Ectodermal cell (in vitro differentiated cells): ENCODE results near the gene MOB2.

Source experiments
- H3K27ac ChIP-seq: 2 replicates; pipeline ENCODE4 v1.7.0; 2013; ENCODE audit warnings: mild to moderate bottlenecking, low read depth, low read length; ENCODE audit not compliant: insufficient read depth, poor library complexity, severe bottlenecking
- H3K27me3 ChIP-seq: 2 replicates; pipeline ENCODE4 v1.7.0; 2013; ENCODE audit warnings: mild to moderate bottlenecking, low read length; ENCODE audit not compliant: insufficient read depth, control insufficient read depth, poor library complexity, severe bottlenecking
- H3K36me3 ChIP-seq: one replicate; pipeline ENCODE4 v1.7.0; 2013; ENCODE audit warnings: low read length; ENCODE audit not compliant: control insufficient read depth, insufficient read depth
- H3K4me1 ChIP-seq: one replicate; pipeline ENCODE4 v1.7.0; 2013; ENCODE audit warnings: low read length; ENCODE audit not compliant: control insufficient read depth, insufficient read depth
- H3K4me3 ChIP-seq: 2 replicates; pipeline ENCODE4 v1.7.0; 2013; ENCODE audit warnings: low read depth, low read length, control low read depth; ENCODE audit not compliant: insufficient read depth
- H3K9me3 ChIP-seq: 2 replicates; pipeline ENCODE4 v1.7.0; 2013; ENCODE audit warnings: mild to moderate bottlenecking, low read length, moderate library complexity; ENCODE audit not compliant: control insufficient read depth
- WGBS, 2 experiments: methylation state at CpG; one replicate each; pipeline ENCODE4 v1.1.7; 2013; ENCODE audit warnings: missing lambda C conversion rate in 2 of 2; 5-methylcytosine and 5-hydroxymethylcytosine counted together

MOB2 gene

DNA sequence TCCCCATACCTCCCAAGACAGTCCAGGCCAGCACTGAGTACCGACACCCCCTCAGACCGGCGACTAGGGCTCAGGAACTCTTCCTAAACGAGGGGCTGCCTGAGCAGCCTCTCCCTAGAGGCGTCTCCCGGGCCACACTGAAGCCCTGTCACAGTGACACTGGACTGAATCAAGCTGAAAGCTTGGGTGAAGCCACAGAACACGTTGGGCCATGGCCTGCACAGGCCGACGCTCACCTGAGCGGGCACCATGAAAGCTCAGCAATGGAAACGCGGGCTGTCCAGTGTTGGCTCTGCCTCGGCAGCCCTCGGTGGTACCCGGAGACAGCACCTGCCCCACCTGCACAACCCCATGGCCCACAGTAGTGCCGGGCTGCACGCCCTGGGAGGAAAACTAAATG, 42.7 kb upstream of the MOB2 start:
- H3K27me3 ChIP-seq = no peaks in the 10 kb centered on the region
- no peaks in the 10 kb centered on the region for H3K4me1 ChIP-seq
- no peak overlapping the region for H3K27ac ChIP-seq
- H3K4me3 ChIP-seq = no peak overlapping the region
- 94 to 95% methylated on average over 17 of the region's 17 CpGs for WGBS, 2 experiments
- no peaks in the 10 kb centered on the region for H3K9me3 ChIP-seq
- no peaks in the 10 kb centered on the region for H3K36me3 ChIP-seq

DNA sequence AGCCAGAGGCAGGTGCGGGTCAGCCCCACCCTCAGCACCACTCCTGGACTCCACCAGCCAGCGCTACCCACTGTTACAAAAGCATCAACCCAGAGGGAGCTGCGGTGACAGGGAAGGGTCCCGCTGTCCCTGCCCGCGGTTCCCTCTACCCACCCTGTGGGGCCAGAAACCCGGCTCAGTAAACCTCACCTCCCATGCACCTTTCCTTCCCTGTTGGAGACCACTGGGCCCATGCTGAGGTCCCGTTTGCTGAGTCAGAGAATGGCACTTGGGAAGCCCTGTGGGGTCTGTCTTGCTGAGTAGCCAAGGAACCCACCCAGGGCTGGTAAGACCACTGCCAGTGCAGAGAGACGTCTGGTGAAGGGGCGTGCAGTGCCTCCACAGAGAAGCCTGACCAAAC, 42.1 kb upstream of the MOB2 start:
- Histone ChIP-seq H3K4me3 (no peak overlapping the region), H3K27me3 (no peaks in the 10 kb centered on the region), H3K27ac (no peak overlapping the region), H3K36me3 (no peaks in the 10 kb centered on the region), H3K9me3 (no peaks in the 10 kb centered on the region), H3K4me1 (no peaks in the 10 kb centered on the region)
- 90 to 91% methylated on average over 10 of the region's 10 CpGs for WGBS, 2 experiments

DNA sequence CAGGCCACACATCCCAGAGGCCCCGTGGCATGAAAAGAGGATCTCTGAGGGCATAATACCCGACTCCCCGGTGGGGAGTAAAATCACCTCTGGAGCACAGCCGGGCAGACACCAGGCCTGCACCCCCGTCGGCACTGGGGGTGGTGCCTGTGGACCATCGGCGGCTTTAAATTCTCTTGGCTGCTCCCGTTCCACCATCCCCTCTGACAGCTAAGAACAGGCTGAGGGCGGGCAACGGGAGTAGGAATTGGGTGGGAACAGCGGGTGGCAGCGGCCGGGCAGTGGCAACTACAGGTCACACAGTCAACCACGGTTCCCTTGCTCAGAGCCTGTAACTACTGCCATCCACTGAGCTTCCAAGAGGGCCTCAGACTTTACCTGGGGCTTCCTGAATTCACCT, 40.2 kb upstream of the MOB2 start:
- WGBS, 2 experiments = 88 to 93% methylated on average over 15 of the region's 15 CpGs
- Histone ChIP-seq H3K27me3 (no peaks in the 10 kb centered on the region), H3K4me3 (no peak overlapping the region), H3K36me3 (no peaks in the 10 kb centered on the region), H3K9me3 (no peaks in the 10 kb centered on the region), H3K4me1 (no peaks in the 10 kb centered on the region), H3K27ac (no peak overlapping the region)

DNA sequence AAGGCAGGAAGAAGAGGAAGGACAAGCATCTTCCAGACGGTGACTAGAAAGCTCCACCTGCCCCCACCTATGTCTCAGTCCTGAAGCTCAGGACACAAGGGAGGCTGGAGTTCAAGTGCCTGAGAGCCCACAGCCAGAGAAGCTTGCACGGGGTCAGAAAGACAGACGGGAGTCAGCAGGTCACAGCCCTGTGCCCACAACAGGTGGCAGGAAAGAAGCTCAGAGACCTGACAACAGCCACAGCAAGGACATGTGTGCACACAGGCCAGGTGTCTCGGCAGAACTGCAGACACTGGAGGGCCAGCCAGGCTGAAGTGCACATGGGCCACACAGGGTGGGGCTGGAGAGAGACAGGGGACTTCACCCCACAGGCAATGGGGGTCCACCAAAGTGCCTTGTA, 37.2 kb upstream of the MOB2 start:
- Histone ChIP-seq H3K4me3 (no peak overlapping the region), H3K4me1 (no peaks in the 10 kb centered on the region), H3K36me3 (no peaks in the 10 kb centered on the region), H3K9me3 (no peaks in the 10 kb centered on the region), H3K27me3 (no peaks in the 10 kb centered on the region), H3K27ac (no peak overlapping the region)
- WGBS, 2 experiments = 91 to 96% methylated on average over 4 of the region's 4 CpGs

DNA sequence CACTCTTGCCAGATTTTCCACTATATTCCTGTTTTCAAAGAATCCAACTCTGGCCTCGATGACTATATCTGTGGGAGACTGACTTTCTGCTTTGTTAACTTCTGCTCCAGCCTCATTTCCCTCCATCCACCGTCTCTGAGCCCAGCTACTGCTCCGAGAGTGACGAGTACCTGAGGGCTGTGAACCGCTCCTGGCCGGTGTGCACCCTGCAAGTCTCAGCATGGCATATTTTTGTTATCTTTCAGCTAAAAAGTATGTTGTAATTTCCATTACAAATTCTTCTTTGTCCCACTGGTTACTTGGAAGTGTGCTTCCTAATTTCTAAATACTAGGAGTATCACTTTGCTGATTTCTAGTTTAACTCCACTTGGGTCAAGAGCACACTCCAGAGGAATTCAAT, 36.5 kb upstream of the MOB2 start:
- Histone ChIP-seq H3K4me3 (no peak overlapping the region), H3K27me3 (no peaks in the 10 kb centered on the region), H3K27ac (no peak overlapping the region), H3K9me3 (no peaks in the 10 kb centered on the region), H3K4me1 (no peaks in the 10 kb centered on the region), H3K36me3 (no peaks in the 10 kb centered on the region)
- WGBS, 2 experiments = 94 to 95% methylated on average over 6 of the region's 6 CpGs

DNA sequence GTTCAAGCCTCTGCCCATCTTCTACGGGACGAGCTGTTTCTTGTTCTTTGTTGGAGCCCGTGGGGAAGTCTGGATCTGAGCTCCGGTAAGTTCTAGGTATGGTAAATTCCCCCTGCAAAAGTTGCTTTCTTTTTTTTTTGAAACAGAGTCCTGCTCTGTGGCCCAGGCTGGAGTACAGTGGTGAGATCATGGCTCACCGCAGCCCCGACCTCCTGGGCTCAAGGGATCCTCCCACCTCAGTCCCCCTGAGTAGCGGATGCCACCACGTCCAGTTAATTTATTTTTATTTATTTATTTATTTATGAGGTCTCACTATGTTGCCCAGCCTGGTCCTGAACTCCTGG, 35.5 kb upstream of the MOB2 start:
- Histone ChIP-seq H3K27ac (no peak overlapping the region), H3K4me3 (no peak overlapping the region), H3K4me1 (peaks cover 2% of the 10 kb centered on the region), H3K36me3 (no peaks in the 10 kb centered on the region), H3K27me3 (no peaks in the 10 kb centered on the region), H3K9me3 (no peaks in the 10 kb centered on the region)
- WGBS, 2 experiments = 94 to 97% methylated on average over 6 to 8 of the region's 8 CpGs

DNA sequence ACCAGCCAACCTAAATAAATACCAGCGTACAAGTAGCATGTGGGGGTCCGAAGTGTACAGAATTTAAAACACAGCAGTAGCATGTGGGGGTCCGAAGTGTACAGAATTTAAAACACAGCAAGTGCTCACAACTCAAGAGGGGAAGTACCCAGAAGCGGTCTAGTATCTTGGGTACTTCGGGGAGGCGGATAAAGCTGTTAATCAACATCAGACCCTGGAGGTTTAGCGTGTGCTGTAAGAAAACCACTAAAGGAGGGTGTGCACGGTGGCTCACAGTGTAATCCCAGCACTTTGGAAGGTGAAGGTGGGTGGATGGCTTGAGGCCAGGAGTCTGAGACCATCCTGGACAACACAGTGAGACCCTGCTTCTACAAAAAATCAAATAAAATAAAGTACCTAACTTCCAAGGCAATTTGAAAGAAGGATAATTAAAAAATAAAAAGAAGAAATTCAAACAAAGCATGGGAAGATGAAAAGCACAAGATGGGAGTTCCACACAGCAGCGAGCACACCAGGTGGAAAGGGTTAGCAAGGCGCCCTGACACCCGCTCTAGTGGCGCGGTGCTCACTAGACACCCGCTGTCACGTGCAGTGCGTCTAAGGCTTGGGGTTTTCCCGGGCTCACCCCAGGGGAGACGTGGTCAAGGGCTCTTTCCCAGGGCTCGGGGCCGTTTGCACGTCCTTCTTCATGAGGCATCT, 35.0 kb upstream of the MOB2 start:
- no peaks in the 10 kb centered on the region for H3K9me3 ChIP-seq
- WGBS, 2 experiments = 94 to 96% methylated on average over 21 of the region's 21 CpGs
- H3K4me3 ChIP-seq = no peak overlapping the region
- H3K4me1 ChIP-seq = peaks cover 5% of the 10 kb centered on the region
- no peak overlapping the region for H3K27ac ChIP-seq
- no peaks in the 10 kb centered on the region for H3K36me3 ChIP-seq
- H3K27me3 ChIP-seq = no peaks in the 10 kb centered on the region

DNA sequence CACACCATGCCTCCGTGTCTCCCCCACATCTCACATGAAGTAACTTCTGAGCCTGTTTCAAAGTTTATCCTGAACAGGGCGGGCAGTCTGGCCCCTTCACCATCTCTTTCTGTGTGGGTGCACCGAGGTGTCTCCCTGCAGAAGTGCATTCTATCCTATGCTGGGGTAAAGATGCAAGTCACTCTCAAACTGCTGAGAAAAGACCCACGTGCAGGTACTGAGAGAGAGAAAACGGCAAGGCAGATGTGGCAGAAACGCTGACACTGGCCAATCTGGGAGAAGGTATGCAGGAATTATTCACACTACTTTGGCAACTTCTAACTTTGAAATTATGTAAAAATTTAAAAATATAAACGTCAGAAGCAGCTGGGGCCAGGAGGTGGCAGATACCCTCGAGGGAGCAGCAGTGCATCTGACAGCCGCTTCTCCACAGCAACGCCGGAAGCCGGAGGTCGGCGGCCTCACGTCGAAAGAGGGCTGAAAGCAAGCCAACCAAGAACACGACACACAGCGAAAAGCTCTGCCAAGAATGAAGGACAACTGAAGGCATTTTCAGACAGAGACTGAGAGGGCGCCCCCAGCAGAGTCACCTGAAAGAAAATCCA, 34.2 kb upstream of the MOB2 start:
- WGBS, 2 experiments = 84 to 85% methylated on average over 19 of the region's 19 CpGs
- Histone ChIP-seq H3K4me1 (peaks cover 5% of the 10 kb centered on the region), H3K27me3 (no peaks in the 10 kb centered on the region), H3K27ac (no peak overlapping the region), H3K9me3 (no peaks in the 10 kb centered on the region), H3K4me3 (no peak overlapping the region), H3K36me3 (no peaks in the 10 kb centered on the region)

DNA sequence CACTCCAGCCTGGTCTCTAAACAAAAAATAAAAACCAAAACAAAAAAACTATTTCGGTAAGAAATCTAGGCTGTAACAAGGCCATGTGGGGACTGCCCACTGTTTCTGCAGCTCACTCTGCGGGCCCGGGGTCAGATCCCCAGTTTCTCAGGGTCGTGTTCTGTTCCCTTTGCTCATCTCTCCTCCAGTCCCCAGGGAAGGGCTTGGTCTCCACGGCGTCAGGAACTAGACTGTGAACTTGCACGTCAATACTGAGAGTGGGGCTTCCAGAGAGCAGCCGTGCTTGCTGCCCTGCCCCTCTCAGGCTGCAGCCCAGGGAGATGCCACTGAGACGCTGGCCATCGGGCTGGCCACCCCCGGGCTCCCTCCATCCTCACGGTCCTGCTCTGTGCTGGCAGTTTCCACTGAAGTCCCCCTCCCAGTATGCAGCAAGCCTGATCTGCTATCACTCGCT, 33.7 kb upstream of the MOB2 start:
- no peaks in the 10 kb centered on the region for H3K36me3 ChIP-seq
- H3K4me1 ChIP-seq = peaks cover 7% of the 10 kb centered on the region
- H3K4me3 ChIP-seq = no peak overlapping the region
- H3K27me3 ChIP-seq = no peaks in the 10 kb centered on the region
- H3K27ac ChIP-seq = no peak overlapping the region
- no peaks in the 10 kb centered on the region for H3K9me3 ChIP-seq
- WGBS, 2 experiments = 91% methylated on average over 13 of the region's 13 CpGs

DNA sequence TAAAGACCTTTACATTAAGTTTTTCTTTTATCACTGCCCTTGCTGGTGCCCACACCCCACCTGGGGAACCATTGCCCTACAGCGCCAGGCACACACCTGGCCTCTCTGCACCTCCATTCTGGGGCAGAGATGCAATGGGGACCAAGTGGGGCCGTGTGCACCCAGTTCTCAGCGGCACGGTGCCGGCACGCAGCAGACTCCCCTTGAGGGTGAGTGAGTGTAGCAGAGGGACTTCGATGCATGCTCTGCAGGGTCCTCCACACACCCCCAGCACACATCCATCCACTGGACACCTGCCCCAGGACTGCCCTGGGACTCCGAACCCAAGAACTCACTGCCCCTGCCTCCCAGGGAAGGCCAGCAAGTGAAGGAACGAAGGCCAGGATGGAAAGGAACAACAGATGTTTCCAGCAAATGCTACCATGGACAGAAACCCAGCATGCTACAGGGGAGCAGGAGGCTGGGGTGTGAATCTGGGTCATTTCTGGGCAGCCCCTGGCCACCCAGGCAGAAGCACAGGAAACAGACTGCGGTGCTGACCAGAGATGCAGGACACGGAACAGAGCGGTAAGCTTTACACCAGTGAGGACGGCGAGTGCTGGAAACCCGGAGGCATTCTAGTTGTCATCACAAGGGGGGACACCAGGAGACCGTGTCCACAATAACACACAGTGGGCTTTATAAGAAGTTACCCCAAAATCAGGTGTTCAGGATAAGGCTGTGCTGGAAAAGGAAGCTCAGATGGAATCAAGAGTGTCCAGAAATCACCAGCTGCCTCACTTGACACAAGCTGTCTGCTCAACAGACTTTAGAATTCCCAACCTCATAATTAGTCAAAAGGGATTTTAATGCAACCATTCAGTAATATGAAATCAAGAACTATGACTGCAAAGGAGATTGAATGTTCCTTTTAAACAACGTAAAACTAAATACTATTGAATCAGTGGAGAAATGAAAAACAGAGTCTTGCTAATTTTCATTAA, 32.7 kb upstream of the MOB2 start:
- no peaks in the 10 kb centered on the region for H3K9me3 ChIP-seq
- no peaks in the 10 kb centered on the region for H3K27me3 ChIP-seq
- peaks cover 9% of the 10 kb centered on the region for H3K4me1 ChIP-seq
- H3K27ac ChIP-seq = no peak overlapping the region
- 93% methylated on average over 17 of the region's 17 CpGs for WGBS, 2 experiments
- no peaks in the 10 kb centered on the region for H3K36me3 ChIP-seq
- H3K4me3 ChIP-seq = no peak overlapping the region
